ENCODE results near the gene RAD51B.
A peak's percentile ranks its signal among the peaks of the same experiment; 100 is the strongest.

The RAD51B gene

GRCh38 chr14:68616221-68616902 is 796.8 kb downstream of the RAD51B start:
- no peak for TF ChIP-seq EZH2phosphoT487 (IDR thresholded peaks at IDR 0.05; ENCODE audit: low read length)
- TF ChIP-seq, protein P1, sequence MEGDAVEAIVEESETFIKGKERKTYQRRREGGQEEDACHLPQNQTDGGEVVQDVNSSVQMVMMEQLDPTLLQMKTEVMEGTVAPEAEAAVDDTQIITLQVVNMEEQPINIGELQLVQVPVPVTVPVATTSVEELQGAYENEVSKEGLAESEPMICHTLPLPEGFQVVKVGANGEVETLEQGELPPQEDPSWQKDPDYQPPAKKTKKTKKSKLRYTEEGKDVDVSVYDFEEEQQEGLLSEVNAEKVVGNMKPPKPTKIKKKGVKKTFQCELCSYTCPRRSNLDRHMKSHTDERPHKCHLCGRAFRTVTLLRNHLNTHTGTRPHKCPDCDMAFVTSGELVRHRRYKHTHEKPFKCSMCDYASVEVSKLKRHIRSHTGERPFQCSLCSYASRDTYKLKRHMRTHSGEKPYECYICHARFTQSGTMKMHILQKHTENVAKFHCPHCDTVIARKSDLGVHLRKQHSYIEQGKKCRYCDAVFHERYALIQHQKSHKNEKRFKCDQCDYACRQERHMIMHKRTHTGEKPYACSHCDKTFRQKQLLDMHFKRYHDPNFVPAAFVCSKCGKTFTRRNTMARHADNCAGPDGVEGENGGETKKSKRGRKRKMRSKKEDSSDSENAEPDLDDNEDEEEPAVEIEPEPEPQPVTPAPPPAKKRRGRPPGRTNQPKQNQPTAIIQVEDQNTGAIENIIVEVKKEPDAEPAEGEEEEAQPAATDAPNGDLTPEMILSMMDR (IDR thresholded peaks at IDR 0.05; ENCODE audit: low read length), result no peak
- no peak overlapping the region for H3K27ac ChIP-seq (ENCODE audit: low read length)
- no peak overlapping the region for H2AFZ ChIP-seq (ENCODE audit: low read length)
- no peak overlapping the region for H3K4me3 ChIP-seq (ENCODE audit: low read length)
- no peaks in the 10 kb centered on the region for H3F3A ChIP-seq (ENCODE audit: insufficient read depth, low read length)
- H3K36me3 ChIP-seq (replicated peaks; ENCODE audit: insufficient read depth, low read length), result no peaks in the 10 kb centered on the region
- H3K9ac ChIP-seq (ENCODE audit: low read length), result no peak overlapping the region
- no peak overlapping the region for H3K4me2 ChIP-seq (ENCODE audit: low read depth, low read length)
- H3K4me1 ChIP-seq (ENCODE audit: low read length), result no peaks in the 10 kb centered on the region
- DNase-seq, result peak; percentile 7
- H3K9me3 ChIP-seq (replicated peaks; ENCODE audit: insufficient read depth, low read length), result no peaks in the 10 kb centered on the region
- no peaks in the 10 kb centered on the region for H3K27me3 ChIP-seq (replicated peaks; ENCODE audit: insufficient read depth, low read length)
- no peaks in the 10 kb centered on the region for H4K20me1 ChIP-seq (ENCODE audit: insufficient read depth, low read length)
- H3K79me2 ChIP-seq (ENCODE audit: low read length), result no peaks in the 10 kb centered on the region
- H3K9me2 ChIP-seq (replicated peaks; ENCODE audit: insufficient read depth, low read length), result no peaks in the 10 kb centered on the region

DNA sequence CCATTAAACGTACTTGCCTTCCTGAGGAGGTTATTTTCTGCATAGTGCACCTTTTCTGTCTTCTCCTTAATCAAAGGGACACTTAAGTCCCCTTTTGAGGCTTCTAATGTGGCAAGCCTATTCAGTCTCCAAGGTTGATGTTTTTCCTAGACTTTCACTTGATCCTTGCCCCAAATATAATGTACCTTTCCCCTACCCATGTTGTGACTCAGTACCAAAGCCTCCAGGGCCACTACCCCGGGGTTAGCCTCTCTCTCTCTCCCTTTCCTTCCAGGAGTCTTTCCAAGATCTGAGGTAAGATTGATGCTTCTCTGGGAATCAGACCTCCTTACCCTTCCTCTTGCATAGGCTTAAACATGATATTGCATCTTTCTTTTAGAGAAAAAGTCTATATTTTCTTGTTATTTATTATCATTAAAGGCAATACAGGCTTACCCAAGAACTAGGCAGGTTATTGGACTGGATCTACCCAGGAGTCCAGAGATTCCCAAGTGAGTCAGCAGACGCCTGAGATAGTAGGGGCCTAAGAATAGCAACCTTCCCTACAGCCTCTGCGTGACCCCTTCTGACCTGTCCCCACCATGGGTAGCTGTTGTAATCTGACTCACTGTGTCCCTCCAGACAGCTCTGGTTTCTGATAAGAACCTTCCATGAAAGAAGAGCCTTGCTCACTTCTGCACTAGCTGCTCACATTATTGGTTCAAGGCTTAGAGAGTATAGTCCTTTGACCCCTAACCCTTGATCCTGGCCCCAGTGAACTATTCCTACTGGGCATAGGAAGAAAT is 800.4 kb downstream of the RAD51B start:
- peaks cover 5% of the 10 kb centered on the region; the same call in 1 of the 2 replicates for H3F3A ChIP-seq (ENCODE audit: insufficient read depth, low read length)
- peaks cover 15% of the 10 kb centered on the region for H3K4me1 ChIP-seq (ENCODE audit: low read length)
- no peak overlapping the region for H3K9ac ChIP-seq (ENCODE audit: low read length)
- H3K9me3 ChIP-seq (replicated peaks; ENCODE audit: insufficient read depth, low read length), result no peaks in the 10 kb centered on the region
- H3K4me2 ChIP-seq (ENCODE audit: low read depth, low read length), result no peak overlapping the region
- no peaks in the 10 kb centered on the region for H3K79me2 ChIP-seq (ENCODE audit: low read length)
- H3K27me3 ChIP-seq (replicated peaks; ENCODE audit: insufficient read depth, low read length), result no peaks in the 10 kb centered on the region
- H2AFZ ChIP-seq (ENCODE audit: low read length), result no peak overlapping the region
- no peak for TF ChIP-seq EZH2phosphoT487 (IDR thresholded peaks at IDR 0.05; ENCODE audit: low read length)
- H3K36me3 ChIP-seq (replicated peaks; ENCODE audit: insufficient read depth, low read length), result no peaks in the 10 kb centered on the region
- H3K4me3 ChIP-seq (ENCODE audit: low read length), result no peak overlapping the region
- DNase-seq, result no peak
- no peaks in the 10 kb centered on the region for H3K9me2 ChIP-seq (replicated peaks; ENCODE audit: insufficient read depth, low read length)
- no peaks in the 10 kb centered on the region for H4K20me1 ChIP-seq (ENCODE audit: insufficient read depth, low read length)
- no peak overlapping the region for H3K27ac ChIP-seq (ENCODE audit: low read length)

- no peaks in the 10 kb centered on the region for H3K9me2 ChIP-seq (replicated peaks; ENCODE audit: insufficient read depth, low read length)
These were observed 802.1 kb downstream of the RAD51B start for GRCh38 chr14:68621400-68622365.

More at GRCh38 chr14:68621400-68622365, 802.1 kb downstream of the RAD51B start:
- Histone ChIP-seq H3K27ac (ENCODE audit: low read length) (peak overlapping the region; percentile 72; the same call in 1 of the 2 replicates), H3K9me3 (replicated peaks; ENCODE audit: insufficient read depth, low read length) (no peaks in the 10 kb centered on the region), H3K4me3 (ENCODE audit: low read length) (no peak overlapping the region), H3K27me3 (replicated peaks; ENCODE audit: insufficient read depth, low read length) (no peaks in the 10 kb centered on the region), H3K4me1 (ENCODE audit: low read length) (peaks cover 15% of the 10 kb centered on the region), H3K36me3 (replicated peaks; ENCODE audit: insufficient read depth, low read length) (no peaks in the 10 kb centered on the region), H2AFZ (ENCODE audit: low read length) (no peak overlapping the region), H3K4me2 (ENCODE audit: low read depth, low read length) (no peak overlapping the region), H3K9ac (ENCODE audit: low read length) (no peak overlapping the region), H4K20me1 (ENCODE audit: insufficient read depth, low read length) (no peaks in the 10 kb centered on the region), H3K79me2 (ENCODE audit: low read length) (no peaks in the 10 kb centered on the region), H3F3A (ENCODE audit: insufficient read depth, low read length) (peaks cover 5% of the 10 kb centered on the region; the same call in 1 of the 2 replicates)
- no peak for TF ChIP-seq EZH2phosphoT487 (IDR thresholded peaks at IDR 0.05; ENCODE audit: low read length)
- TF ChIP-seq EZH2 (optimal IDR thresholded peaks at IDR 0.05; ENCODE audit: low read depth, low read length), result no peak
- TF ChIP-seq, protein P1 (IDR thresholded peaks at IDR 0.05; ENCODE audit: low read length), result no peak
- DNase-seq, result no peak
